Stimulated activated CD4-positive, alpha-beta T cell treated with anti-CD3 and anti-CD28 coated beads, TNF-alpha, amount 100 ng/mL, for 1 hour (primary cell): Measurements from ENCODE around the gene HS6ST1.

Experiments
- DNase-seq, 3 donors: peaks; one replicate each; pipeline ENCODE4 v3.0.0-alpha.2; 2020; ENCODE audit warnings: low read depth in 3 of 3, low spot score in 1 of 3

Gene HS6ST1

DNA sequence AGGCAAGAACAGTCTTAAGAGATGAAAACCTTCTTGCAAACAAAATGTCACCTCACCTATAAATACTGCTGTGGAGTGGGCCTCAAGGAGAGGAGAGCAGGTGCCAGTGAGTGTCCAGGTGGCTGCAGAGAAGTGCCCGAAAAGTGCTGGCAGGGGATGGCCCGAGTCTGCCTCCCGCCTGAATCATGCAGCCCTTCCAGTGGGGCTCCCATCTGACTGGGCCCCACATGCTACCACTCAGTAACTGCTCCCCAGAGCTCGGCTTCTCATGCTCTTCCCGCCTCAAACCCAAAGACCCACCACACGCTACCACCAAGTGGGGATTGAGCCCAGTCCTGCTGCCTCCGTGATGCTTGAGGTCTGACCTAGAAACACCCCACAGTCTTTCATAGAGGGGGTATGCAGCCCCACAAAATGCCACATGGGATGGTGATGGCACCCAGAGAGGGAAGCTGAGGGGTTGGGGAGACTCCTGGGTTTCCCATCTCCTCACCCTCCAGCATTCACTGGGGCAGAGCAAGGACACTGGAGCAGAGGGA lies 7.4 kb downstream of the HS6ST1 start:
- DNase-seq = no peak

DNA sequence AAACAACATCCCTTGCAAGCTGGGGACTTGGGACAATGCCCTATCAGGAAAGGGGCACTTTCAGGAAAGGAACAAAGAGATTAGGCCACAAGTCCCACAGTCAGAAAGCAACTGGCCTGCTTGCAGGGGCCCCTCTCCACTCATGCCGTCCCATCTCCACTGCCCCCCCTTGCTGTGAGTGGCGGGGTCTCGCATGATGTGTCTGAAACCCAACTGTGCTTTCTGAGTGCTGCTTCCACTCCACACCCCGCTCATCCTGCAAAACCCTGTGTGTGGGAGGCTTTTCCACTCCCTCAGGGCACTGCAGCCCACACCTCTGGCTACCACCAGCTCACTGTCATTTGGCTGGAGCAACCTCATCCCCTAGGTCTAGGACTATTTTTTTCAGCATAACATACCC lies 7.9 kb downstream of the HS6ST1 start:
- DNase-seq = no peak

DNA sequence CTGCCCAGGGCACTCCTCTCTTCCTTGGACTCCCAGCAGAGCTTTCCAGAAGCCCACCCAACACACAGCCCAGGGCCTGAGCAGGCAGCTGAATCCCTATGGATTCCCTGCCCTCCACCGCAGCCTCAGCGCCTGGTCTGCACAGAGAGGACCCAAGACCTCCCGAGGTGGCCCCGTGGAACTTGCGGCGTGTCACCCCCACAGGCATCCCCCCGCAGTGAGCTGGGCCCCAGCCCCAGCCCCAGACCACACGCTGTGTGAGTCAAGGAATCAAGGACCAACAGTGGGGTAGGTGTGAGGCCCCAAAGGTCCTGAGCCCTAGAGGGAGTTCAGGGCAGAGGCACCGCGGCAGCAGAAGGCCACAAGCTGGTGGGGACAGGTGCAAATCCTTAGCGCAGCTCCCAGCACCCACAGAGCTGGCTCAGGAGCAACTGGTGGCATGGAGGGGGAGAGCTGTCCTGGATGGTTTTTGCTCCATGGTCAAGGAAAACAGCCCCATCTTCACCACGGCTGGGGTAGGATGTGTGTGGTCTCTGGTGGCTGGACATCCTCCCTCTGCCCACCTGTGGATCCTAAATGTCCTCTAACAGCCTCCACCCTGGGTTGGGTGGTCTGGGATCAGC lies 8.5 kb downstream of the HS6ST1 start:
- DNase-seq = no peak

DNA sequence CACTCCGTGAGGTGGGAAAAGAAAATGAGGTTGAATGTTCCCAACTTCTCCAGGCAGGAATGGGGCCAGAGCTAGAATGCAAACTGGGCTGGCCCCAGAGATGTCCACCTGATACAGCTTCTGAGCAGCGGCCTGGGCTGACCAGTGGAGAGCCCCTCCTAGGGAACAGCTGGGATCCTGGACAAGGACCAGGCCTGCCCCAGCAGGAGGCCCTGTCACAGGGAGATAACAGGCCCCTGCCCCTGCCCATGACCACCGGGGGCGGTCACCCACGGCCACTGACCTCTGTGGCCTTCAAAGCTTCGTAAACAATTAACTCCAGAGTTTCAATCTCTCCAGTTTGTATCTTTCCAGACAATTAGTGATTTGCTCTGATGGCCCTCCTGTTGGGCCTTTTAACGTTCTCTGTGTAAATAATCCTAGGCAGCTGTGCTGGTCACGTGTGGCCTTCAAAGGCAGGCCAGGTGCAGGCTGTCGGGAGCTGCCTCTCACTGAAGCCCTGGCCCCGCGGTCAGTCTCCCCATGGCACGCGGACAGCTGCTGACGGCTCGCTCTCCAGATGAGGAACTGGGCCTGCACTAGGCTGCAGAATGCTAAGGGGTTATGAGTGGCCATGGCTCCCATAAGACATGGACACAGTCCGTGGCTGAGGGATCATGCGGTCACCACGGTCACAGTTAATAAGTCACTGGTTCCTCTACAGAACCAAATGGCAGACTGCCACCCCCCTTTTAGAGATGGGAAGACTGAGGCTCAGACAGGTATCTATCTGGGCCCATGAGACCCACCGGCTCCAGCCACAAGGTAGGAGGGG lies 9.2 kb downstream of the HS6ST1 start:
- no peak for DNase-seq

GRCh38 chr2:128308889-128309279 lies 9.8 kb downstream of the HS6ST1 start:
- no peak for DNase-seq

DNA sequence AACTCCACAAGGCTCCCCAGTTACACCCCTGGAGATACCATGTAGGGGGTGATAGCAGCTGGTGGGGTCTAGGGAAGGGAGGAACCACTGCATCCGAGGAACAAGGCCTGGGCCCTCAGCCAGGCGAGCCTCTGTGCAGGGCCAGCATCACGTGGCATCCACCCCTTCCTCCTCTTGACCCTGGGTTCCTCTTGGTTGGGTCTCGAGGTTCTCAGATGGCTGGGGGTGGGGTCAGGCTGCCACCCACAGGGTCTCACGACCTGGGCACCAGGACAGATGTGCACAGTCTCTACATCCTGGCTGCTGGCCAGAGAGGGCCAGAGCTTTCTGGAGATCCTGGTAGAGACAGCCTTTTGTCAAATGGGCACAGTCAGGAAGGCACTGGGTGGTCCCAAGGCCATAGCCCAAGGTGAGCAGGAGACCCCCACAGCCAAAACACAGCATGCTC lies 10.4 kb downstream of the HS6ST1 start:
- no peak for DNase-seq

DNA sequence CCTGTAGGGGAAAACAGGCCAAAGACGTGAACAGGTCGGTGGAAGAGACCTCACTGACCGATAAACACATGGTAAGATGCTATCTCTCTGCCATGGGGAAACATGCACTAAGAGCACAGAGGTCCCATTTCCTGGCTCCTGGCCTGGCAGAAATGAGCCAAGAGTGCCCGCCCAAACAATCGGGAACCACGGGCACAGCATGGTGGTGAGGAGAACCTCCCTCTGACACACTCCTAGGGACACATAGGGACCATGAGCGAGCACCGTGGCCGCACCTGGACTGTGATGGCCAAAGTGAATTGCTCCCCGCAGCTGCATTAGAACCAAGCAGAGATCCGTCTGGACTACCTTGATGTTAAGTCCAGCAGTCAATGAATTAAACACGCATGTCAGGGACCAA lies 11.1 kb downstream of the HS6ST1 start:
- no peak for DNase-seq

- DNase-seq = no peak
Measured at GRCh38 chr2:128306931-128307460, 11.7 kb downstream of the HS6ST1 start.

DNA sequence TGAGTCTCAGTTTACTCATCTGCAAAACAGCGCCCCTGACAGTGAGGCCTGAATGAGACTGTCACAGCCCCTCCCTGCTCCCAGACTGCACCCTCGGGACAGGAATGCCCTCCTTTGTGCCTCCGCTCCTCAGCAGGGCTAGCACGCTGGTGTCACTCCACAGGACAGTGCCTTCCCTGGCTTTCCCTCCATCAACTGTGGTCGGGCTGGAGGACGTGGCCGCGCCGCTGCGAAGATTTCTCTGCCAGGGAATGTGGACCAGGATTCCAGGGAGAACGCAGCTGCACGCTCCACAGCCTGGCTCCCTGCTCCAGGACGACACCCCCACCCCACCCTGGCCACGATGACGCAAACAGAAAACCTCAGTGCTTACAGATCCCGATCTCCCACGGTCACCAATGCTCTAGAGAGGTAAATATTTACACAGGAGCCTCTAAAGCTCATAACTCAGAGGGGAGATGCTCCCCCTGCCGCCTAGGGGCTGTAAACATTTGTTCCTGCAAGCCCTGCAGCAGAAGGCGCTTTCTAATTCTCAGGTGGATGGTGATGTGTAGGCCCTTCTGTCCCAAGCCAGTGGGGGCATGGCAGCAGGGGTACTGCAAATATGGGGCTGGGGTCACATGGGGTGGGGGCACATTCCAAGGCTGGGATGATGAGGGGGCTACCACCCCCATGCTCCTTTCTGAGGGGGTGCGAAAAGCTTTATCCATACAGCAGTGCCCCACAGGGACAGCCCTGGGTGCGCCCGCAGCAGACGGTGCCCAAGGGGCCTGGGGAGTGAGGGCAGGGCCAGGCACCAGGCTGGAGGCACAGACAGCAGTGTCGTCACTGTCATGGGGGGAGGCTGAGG lies 12.4 kb downstream of the HS6ST1 start:
- DNase-seq = no peak

DNA sequence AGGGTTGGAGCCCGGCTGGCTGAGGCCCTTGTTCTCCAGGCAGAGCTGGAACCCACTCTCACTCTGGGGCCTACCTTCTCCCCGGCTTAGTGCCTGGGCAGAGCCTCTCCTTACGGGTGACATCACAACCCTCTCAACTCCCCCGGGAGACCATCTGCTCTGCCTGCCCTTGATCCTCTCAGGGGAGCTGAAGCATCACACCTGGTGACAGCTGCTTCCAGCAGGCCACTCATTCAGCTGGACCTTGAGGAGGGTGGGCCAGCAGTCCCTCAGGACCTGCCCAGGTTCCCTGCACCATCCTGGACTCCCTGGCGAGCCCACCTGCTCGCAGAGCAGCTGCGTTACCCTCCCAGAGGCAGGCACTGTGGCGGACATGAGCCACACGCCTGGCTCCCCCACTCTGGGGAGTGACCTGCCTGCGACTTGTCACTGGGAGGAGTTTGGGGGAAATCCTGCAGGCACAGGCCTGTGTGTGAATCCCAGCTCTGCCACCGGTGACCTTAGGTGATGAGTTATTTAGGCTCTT lies 13.1 kb downstream of the HS6ST1 start:
- DNase-seq = no peak

DNA sequence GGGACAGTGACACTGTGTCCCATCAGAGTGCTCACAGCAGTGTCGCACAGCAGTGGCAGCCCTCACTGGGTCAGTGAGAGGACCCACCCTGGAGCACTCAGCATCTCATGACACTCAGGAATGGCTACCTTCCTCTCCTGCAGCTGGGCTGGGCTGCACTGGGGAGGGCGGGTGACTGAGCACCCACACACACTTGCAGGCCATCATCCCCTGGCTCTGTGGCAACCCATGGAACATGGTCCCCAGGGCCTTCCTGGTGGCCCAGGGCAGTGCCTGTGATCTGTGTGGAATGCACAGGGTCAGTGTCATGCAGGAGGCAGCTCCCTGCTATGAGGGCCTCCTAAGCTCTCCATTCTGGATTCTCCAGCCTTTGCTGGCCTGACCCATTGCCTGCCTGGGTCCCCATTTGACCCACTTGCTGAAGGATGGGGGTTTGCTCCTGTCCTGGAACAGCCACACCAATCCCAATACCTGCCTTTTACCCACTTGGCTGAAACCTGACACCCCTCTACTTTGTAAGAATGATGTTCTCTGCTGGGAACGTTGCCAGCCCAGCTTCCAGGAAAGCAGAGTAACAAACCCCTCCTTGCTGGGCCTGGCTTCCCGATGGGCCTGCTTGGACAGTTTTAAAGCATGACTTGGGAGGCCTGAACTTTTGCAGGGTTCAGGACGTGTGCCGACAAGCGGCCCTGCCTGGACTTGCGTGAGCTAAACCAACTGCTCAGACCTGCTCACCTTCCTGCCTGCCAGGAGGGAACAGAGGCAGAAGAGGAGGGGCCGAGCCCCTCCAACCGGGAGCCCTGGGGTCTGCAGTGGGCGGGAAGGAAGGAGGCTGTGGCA lies 13.7 kb downstream of the HS6ST1 start:
- DNase-seq = no peak

- no peak for DNase-seq
Measured at GRCh38 chr2:128304330-128304714, 14.3 kb downstream of the HS6ST1 start.

GRCh38 chr2:128303911-128304310 lies 14.8 kb downstream of the HS6ST1 start:
- DNase-seq = no peak

GRCh38 chr2:128303095-128303791 lies 15.4 kb downstream of the HS6ST1 start:
- no peak for DNase-seq

DNA sequence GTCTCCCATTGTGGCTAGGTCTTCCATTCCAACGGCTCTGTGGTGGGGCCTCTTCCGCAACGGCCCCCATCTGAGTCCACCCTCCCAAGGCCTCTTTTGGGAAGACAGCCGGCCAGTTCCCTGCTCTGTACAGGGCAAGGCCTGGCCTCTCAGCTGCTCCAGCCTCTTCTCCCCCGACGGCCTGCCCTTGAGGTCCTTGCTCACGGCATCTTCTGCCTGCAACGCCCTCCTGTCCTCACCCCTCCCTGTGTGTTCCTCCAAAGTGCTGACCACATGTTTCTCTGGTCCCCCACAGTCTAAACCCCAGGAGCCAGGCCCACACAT lies 16.0 kb downstream of the HS6ST1 start:
- no peak for DNase-seq

DNA sequence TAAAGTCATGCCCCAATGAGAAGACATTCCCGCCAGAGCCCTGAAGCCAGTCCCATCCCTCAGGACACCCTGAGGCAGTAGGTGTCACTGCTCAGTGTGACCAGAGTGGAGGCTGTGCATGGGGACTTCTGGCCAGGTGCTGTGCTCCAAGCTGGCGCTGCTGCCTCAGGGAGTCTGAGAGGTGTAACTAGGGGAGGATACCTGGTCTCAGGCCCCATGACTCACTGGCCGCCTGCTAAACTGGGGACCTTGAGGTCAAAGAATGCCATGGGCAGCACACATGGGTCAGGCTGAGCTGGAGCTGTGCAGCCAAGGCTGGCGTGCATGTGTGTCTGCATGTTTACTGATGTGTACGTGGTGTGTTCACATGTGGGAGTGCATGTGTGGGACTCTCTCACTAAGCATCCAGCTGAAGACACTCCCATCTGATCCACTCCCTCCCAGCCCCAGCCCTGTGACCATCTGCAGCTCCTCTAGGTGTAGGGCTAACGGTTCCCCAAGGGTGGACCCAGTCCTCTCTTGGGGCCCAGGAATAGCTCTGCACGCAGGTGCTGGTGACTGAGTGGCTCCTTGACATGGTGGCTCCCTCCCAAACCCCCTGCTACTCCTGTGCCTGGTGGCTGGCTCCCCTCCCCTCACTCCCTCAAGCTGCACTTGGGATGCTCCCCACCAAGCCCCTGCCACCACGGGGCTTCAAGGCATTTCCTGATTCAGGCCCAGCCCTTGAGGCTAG lies 16.5 kb downstream of the HS6ST1 start:
- DNase-seq = no peak

DNA sequence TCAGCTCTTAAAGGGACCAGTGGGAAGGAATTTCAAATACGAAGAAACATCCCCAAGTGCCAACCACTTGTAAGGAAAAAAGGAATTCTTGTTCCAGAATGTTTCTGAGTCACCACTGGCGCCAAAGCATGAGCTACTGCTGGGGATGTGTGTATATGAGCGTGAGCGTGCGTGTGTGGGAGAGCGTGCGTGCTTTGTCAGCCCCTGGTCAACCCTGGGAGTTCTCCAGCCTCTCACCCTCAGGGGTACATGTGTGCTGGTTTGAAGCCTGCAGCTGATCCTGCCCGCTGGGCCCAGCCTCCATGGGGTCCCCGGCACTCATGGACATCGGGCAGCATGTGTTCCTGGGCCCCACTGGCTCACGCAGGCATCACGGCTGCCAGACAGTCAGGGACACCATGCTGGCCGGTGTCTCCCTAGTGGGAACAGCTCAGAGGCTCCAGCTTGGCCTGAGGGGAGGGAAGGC lies 17.1 kb downstream of the HS6ST1 start:
- no peak for DNase-seq

GRCh38 chr2:128301021-128301420 lies 17.6 kb downstream of the HS6ST1 start:
- DNase-seq = no peak
